ENCODE measurements around the gene F10.

- TF ChIP-seq, protein P1, sequence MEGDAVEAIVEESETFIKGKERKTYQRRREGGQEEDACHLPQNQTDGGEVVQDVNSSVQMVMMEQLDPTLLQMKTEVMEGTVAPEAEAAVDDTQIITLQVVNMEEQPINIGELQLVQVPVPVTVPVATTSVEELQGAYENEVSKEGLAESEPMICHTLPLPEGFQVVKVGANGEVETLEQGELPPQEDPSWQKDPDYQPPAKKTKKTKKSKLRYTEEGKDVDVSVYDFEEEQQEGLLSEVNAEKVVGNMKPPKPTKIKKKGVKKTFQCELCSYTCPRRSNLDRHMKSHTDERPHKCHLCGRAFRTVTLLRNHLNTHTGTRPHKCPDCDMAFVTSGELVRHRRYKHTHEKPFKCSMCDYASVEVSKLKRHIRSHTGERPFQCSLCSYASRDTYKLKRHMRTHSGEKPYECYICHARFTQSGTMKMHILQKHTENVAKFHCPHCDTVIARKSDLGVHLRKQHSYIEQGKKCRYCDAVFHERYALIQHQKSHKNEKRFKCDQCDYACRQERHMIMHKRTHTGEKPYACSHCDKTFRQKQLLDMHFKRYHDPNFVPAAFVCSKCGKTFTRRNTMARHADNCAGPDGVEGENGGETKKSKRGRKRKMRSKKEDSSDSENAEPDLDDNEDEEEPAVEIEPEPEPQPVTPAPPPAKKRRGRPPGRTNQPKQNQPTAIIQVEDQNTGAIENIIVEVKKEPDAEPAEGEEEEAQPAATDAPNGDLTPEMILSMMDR (IDR thresholded peaks at IDR 0.05; ENCODE audit: poor library complexity, severe bottlenecking): no peak
- no peak for TF ChIP-seq EP300 (conservative IDR thresholded peaks at IDR 0.05; ENCODE audit: poor library complexity, severe bottlenecking)
- no peak for TF ChIP-seq RAD21 (conservative IDR thresholded peaks at IDR 0.05)
Measured at GRCh38 chr13:113192279-113192678, 69.7 kb downstream of the F10 start.

All from neural cell (in vitro differentiated cells).